K562 (cell line): ENCODE measurements around the gene PTH1R. TPM values are rescaled to one million over a fixed set of nuclear protein-coding genes. Genes with fewer than 3 reads are reported as not detected.

Experiments
- ATF4 ChIP-seq: fragments of 450-650 bp; formaldehyde crosslinking; IDR thresholded peaks from 2 replicates; pipeline ENCODE4 v1.4.0; 2022; ENCODE audit warnings: mild to moderate bottlenecking, moderate library complexity
- ESRRA ChIP-seq: fragments of 450-650 bp; IDR thresholded peaks from 2 replicates; pipeline ENCODE4 v1.6.1; 2014; ENCODE audit warnings: low read depth, mild to moderate bottlenecking, moderate library complexity, borderline replicate concordance
- HMBOX1 ChIP-seq: sonication (generic); IDR thresholded peaks from 2 replicates; pipeline ENCODE4 v1.6.1; 2016
- JUN ChIP-seq, 2 experiments: sonication (generic) in 1 of 2; formaldehyde crosslinking in 1 of 2; IDR thresholded peaks; 2 replicates each; pipeline versions ENCODE4 v1.6.1 to v1.8.0; 2012 to 2022; ENCODE audit warnings: borderline replicate concordance in 2 of 2, mild to moderate bottlenecking in 2 of 2, improper control_type of control experiment in 1 of 2, low read depth in 1 of 2, low read length in 1 of 2, missing genetic modification reagents in 1 of 2
- MAZ ChIP-seq, 2 experiments: fragments of 450-650 bp in 1 of 2; sonication (generic) in 1 of 2; formaldehyde crosslinking; IDR thresholded peaks in 1 of 2; conservative IDR thresholded peaks in 1 of 2; 2 replicates each; pipeline versions ENCODE4 v1.4.0 to v1.5.0; 2020; ENCODE audit warnings: mild to moderate bottlenecking in 1 of 2, missing genetic modification reagents in 1 of 2
- MITF ChIP-seq: IDR thresholded peaks from 2 replicates; pipeline ENCODE4 v1.6.1; 2014; ENCODE audit warnings: antibody characterized with exemption
- MYNN ChIP-seq, 2 experiments: sonication (generic); formaldehyde crosslinking in 1 of 2; IDR thresholded peaks; 2 replicates each; pipeline versions ENCODE4 v1.5.0 to v1.6.1; 2016 to 2020; ENCODE audit warnings: antibody characterized with exemption in 1 of 2, missing genetic modification reagents in 1 of 2
- RCOR1 ChIP-seq, 2 experiments: IDR thresholded peaks; 2 replicates each; pipeline ENCODE4 v1.6.1; 2012; ENCODE audit warnings: low read depth in 2 of 2, low read length in 2 of 2, borderline replicate concordance in 1 of 2, improper control_type of control experiment in 1 of 2
- ZNF589 ChIP-seq: fragments of 200-800 bp; sonication (Bioruptor generic); IDR thresholded peaks from 2 replicates; pipeline ENCODE4 v1.6.1; 2016; ENCODE audit warnings: low read depth, missing genetic modification characterization, missing compliant biosample characterization
- polyA plus RNA-seq, 8 experiments: library from polyadenylated mRNA; depleted of rRNA in 4 of 8; stranded (reverse) in 5 of 8; unstranded in 3 of 8; fragments of >200 nt; fragmentation: Nextera tagmentation in 2 of 8; fragmentation: Illumina TruSeq in 1 of 8; extraction: Ambion mirVana in 2 of 8; extraction: Trizol in 1 of 8; gene quantifications; 2 replicates each; pipeline versions ENCODE4 v1.2.1 to v1.2.3, GENCODE V29; 2011 to 2014; ENCODE audit warnings: inconsistent platforms in 1 of 8, missing spikeins in 1 of 8
- total RNA-seq, 7 experiments: library from RNA; depleted of rRNA in 6 of 7; stranded (reverse); fragments of >200 nt in 6 of 7; fragmentation: Illumina TruSeq in 2 of 7; extraction: Trizol in 2 of 7; gene quantifications; 2 replicates each; pipeline versions ENCODE4 v1.2.1 to v1.2.3, GENCODE V29; 2011 to 2021; ENCODE audit warnings: low replicate concordance in 1 of 7
- TF ChIP-seq, protein P1 (sequence below): fragments of 250-450 bp; sonication (Bioruptor Pico); IDR thresholded peaks from 2 replicates; pipeline ENCODE4 v1.4.0; 2020
- TF ChIP-seq, protein P2 (sequence below), 2 experiments: fragments of 450-650 bp; IDR thresholded peaks; 2 replicates each; pipeline ENCODE4 v1.6.1; 2016
- TF ChIP-seq, protein P3 (sequence below): sonication (generic); formaldehyde crosslinking; IDR thresholded peaks from 2 replicates; pipeline ENCODE4 v1.8.0; 2022; ENCODE audit warnings: missing genetic modification reagents, mild to moderate bottlenecking, moderate library complexity, borderline replicate concordance

PTH1R gene
- total and polyA plus RNA-seq, 9 of the 15 experiments (the other 6 are each of a cell fraction or from before 2014, with no cell fraction given) = not detected

DNA sequence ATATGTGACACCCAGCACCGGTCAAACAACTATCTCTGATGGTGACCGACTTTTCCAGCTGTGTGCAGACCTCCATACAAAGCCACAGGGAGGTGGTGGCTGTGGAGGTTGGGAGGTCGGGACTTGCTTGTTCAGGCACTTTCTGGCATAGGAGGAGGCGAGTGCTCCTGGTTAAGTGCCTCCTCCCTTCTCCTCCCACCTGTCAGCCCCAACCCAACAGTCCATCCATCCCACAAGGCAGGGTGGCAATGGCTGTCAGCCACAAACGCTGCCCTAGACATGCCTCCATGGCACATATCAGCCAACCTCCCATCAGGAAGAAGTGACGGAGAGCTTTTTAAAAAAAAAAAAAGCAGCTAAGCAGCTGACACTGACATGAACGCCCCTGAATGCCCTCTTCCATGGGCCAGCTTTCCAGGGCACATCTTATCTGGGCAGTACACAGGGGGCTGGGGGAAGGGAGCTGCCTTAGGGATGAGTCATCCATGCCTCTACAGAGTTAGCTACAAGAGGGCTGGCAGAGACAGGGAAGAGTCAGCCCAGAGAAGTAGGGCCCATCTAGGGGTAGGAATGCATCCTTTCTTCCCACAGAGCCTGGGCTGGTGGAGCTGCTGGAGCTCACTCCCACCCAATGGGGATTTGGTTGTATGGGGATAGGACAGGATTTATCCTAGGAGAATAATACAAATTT, 57.8 kb downstream of the PTH1R start (continued):
- TF ChIP-seq, protein P1, sequence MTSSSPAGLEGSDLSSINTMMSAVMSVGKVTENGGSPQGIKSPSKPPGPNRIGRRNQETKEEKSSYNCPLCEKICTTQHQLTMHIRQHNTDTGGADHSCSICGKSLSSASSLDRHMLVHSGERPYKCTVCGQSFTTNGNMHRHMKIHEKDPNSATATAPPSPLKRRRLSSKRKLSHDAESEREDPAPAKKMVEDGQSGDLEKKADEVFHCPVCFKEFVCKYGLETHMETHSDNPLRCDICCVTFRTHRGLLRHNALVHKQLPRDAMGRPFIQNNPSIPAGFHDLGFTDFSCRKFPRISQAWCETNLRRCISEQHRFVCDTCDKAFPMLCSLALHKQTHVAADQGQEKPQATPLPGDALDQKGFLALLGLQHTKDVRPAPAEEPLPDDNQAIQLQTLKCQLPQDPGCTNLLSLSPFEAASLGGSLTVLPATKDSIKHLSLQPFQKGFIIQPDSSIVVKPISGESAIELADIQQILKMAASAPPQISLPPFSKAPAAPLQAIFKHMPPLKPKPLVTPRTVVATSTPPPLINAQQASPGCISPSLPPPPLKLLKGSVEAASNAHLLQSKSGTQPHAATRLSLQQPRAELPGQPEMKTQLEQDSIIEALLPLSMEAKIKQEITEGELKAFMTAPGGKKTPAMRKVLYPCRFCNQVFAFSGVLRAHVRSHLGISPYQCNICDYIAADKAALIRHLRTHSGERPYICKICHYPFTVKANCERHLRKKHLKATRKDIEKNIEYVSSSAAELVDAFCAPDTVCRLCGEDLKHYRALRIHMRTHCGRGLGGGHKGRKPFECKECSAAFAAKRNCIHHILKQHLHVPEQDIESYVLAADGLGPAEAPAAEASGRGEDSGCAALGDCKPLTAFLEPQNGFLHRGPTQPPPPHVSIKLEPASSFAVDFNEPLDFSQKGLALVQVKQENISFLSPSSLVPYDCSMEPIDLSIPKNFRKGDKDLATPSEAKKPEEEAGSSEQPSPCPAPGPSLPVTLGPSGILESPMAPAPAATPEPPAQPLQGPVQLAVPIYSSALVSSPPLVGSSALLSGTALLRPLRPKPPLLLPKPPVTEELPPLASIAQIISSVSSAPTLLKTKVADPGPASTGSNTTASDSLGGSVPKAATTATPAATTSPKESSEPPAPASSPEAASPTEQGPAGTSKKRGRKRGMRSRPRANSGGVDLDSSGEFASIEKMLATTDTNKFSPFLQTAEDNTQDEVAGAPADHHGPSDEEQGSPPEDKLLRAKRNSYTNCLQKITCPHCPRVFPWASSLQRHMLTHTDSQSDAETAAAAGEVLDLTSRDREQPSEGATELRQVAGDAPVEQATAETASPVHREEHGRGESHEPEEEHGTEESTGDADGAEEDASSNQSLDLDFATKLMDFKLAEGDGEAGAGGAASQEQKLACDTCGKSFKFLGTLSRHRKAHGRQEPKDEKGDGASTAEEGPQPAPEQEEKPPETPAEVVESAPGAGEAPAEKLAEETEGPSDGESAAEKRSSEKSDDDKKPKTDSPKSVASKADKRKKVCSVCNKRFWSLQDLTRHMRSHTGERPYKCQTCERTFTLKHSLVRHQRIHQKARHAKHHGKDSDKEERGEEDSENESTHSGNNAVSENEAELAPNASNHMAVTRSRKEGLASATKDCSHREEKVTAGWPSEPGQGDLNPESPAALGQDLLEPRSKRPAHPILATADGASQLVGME (CRISPR knock-in tag) = no peak
- peak; percentile 88 for TF ChIP-seq ZNF589
- peak; percentile 65; the same call in 1 of the 2 replicates for TF ChIP-seq ATF4 (CRISPR knock-in tag)
- no peak for TF ChIP-seq HMBOX1
- no peak for TF ChIP-seq ESRRA
- TF ChIP-seq MITF = no peak
- peak; percentile 97 for TF ChIP-seq MYNN (IDR thresholded peaks at IDR 0.05)
- TF ChIP-seq MYNN (CRISPR knock-in tag; IDR thresholded peaks at IDR 0.05) = no peak
- TF ChIP-seq JUN (IDR thresholded peaks at IDR 0.05; ENCODE audit: borderline replicate concordance, low read depth, low read length) = peak; percentile 99
- TF ChIP-seq JUN (CRISPR knock-in tag; IDR thresholded peaks at IDR 0.05; ENCODE audit: borderline replicate concordance) = no peak
- TF ChIP-seq, protein P2, sequence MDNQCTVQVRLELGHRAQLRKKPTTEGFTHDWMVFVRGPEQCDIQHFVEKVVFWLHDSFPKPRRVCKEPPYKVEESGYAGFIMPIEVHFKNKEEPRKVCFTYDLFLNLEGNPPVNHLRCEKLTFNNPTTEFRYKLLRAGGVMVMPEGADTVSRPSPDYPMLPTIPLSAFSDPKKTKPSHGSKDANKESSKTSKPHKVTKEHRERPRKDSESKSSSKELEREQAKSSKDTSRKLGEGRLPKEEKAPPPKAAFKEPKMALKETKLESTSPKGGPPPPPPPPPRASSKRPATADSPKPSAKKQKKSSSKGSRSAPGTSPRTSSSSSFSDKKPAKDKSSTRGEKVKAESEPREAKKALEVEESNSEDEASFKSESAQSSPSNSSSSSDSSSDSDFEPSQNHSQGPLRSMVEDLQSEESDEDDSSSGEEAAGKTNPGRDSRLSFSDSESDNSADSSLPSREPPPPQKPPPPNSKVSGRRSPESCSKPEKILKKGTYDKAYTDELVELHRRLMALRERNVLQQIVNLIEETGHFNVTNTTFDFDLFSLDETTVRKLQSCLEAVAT (IDR thresholded peaks at IDR 0.05) = 0 out of 4 replicates have a peak, but pooled peaks of 1 of the 2 experiments have one; percentile 62
- peak in 1 of 2 experiments; percentile 45; a peak in 2 of 4 replicates for TF ChIP-seq MAZ (CRISPR knock-in tag; conservative IDR thresholded peaks at IDR 0.05 in 1 of 2, IDR thresholded peaks at IDR 0.05 in 1 of 2)
- TF ChIP-seq, protein P3, sequence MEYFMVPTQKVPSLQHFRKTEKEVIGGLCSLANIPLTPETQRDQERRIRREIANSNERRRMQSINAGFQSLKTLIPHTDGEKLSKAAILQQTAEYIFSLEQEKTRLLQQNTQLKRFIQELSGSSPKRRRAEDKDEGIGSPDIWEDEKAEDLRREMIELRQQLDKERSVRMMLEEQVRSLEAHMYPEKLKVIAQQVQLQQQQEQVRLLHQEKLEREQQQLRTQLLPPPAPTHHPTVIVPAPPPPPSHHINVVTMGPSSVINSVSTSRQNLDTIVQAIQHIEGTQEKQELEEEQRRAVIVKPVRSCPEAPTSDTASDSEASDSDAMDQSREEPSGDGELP = peak; percentile 81; the same call in 1 of the 2 replicates
- TF ChIP-seq RCOR1 (IDR thresholded peaks at IDR 0.05; ENCODE audit: borderline replicate concordance in 1 of 2, low read depth in 2 of 2, low read length in 2 of 2) = peak in 1 of 2 experiments; percentile 66; a peak in 1 of 4 replicates
